Osteocyte (in vitro differentiated cells): Measurements from ENCODE around the gene JPH3. TPM values are rescaled to one million over a fixed set of nuclear protein-coding genes. Genes with fewer than 3 reads are reported as not detected.

Experiments used
- DNase-seq: peaks from one replicate; pipeline ENCODE4 v3.0.0; 2021; ENCODE audit warnings: mixed read lengths; ENCODE audit not compliant: unreplicated experiment; ENCODE audit errors: extremely low spot score
- H3K27ac Mint-ChIP-seq: one replicate; pipeline ENCODE4 v1.8.0; 2021; ENCODE audit warnings: mild to moderate bottlenecking, mixed read lengths; ENCODE audit not compliant: unreplicated experiment
- H3K27me3 Mint-ChIP-seq: one replicate; pipeline ENCODE4 v1.8.0; 2021; ENCODE audit warnings: mixed read lengths; ENCODE audit not compliant: unreplicated experiment
- H3K36me3 Mint-ChIP-seq: one replicate; pipeline ENCODE4 v1.8.0; 2021; ENCODE audit warnings: mixed read lengths; ENCODE audit not compliant: unreplicated experiment
- H3K4me1 Mint-ChIP-seq: one replicate; pipeline ENCODE4 v1.8.0; 2021; ENCODE audit warnings: mixed read lengths; ENCODE audit not compliant: unreplicated experiment
- H3K4me3 Mint-ChIP-seq: one replicate; pipeline ENCODE4 v1.8.0; 2021; ENCODE audit warnings: mild to moderate bottlenecking, moderate library complexity, mixed read lengths; ENCODE audit not compliant: unreplicated experiment
- H3K9me3 Mint-ChIP-seq: one replicate; pipeline ENCODE4 v1.8.0; 2021; ENCODE audit warnings: mixed read lengths; ENCODE audit not compliant: unreplicated experiment
- total RNA-seq: library from RNA; stranded (reverse); gene quantifications from 2 replicates; pipeline ENCODE4 v1.2.1, GENCODE V29; 2021
- TF ChIP-seq, protein P1 (sequence below): fragments of 200-600 bp; sonication (generic); IDR thresholded peaks from 2 replicates; pipeline ENCODE4 v1.5.0; 2021; ENCODE audit warnings: antibody characterized with exemption, mild to moderate bottlenecking, moderate library complexity

The JPH3 gene
- total RNA-seq, 1 donor from 2014 or later: 2.6 TPM

- Mint-ChIP-seq H3K27ac (no peak overlapping the region), H3K9me3 (no peaks in the 10 kb centered on the region), H3K36me3 (no peaks in the 10 kb centered on the region), H3K27me3 (peaks cover 33% of the 10 kb centered on the region), H3K4me3 (no peak overlapping the region), H3K4me1 (no peaks in the 10 kb centered on the region)
- no peak for DNase-seq
- TF ChIP-seq, protein P1, sequence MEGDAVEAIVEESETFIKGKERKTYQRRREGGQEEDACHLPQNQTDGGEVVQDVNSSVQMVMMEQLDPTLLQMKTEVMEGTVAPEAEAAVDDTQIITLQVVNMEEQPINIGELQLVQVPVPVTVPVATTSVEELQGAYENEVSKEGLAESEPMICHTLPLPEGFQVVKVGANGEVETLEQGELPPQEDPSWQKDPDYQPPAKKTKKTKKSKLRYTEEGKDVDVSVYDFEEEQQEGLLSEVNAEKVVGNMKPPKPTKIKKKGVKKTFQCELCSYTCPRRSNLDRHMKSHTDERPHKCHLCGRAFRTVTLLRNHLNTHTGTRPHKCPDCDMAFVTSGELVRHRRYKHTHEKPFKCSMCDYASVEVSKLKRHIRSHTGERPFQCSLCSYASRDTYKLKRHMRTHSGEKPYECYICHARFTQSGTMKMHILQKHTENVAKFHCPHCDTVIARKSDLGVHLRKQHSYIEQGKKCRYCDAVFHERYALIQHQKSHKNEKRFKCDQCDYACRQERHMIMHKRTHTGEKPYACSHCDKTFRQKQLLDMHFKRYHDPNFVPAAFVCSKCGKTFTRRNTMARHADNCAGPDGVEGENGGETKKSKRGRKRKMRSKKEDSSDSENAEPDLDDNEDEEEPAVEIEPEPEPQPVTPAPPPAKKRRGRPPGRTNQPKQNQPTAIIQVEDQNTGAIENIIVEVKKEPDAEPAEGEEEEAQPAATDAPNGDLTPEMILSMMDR: no peak
These were observed 43.5 kb downstream of the JPH3 start for GRCh38 chr16:87645802-87646201.

GRCh38 chr16:87647431-87648185, 45.3 kb downstream of the JPH3 start:
- H3K36me3 Mint-ChIP-seq: no peaks in the 10 kb centered on the region
- H3K27me3 Mint-ChIP-seq: peaks cover 35% of the 10 kb centered on the region
- no peaks in the 10 kb centered on the region for H3K9me3 Mint-ChIP-seq
- no peak overlapping the region for H3K27ac Mint-ChIP-seq
- H3K4me3 Mint-ChIP-seq: no peak overlapping the region
- H3K4me1 Mint-ChIP-seq: no peaks in the 10 kb centered on the region
- TF ChIP-seq, protein P1: no peak
- DNase-seq: no peak

DNA sequence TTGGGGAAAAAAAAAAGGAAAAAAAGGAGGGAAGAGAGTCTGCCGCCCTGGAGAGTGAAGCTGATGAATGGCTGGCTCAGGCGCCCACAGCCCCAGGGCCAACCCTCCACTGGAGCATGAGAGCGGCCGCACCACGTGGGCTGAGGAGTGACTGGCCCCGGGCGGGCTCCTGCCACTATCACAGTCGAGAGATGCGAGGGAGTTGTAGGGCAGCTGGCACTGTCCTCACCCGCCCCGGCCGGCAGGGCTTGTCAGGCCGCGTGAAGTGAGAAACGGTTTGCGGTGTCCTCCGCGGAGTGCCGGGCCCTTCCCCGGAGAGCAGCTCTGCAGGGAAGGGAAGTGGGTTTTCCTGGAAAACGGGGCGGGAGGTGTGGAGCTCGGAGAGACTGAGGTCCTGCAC, 45.9 kb downstream of the JPH3 start:
- Mint-ChIP-seq H3K9me3 (no peaks in the 10 kb centered on the region), H3K4me3 (no peak overlapping the region), H3K27ac (no peak overlapping the region), H3K4me1 (no peaks in the 10 kb centered on the region), H3K27me3 (peaks cover 35% of the 10 kb centered on the region), H3K36me3 (no peaks in the 10 kb centered on the region)
- DNase-seq: no peak
- TF ChIP-seq, protein P1: no peak

DNA sequence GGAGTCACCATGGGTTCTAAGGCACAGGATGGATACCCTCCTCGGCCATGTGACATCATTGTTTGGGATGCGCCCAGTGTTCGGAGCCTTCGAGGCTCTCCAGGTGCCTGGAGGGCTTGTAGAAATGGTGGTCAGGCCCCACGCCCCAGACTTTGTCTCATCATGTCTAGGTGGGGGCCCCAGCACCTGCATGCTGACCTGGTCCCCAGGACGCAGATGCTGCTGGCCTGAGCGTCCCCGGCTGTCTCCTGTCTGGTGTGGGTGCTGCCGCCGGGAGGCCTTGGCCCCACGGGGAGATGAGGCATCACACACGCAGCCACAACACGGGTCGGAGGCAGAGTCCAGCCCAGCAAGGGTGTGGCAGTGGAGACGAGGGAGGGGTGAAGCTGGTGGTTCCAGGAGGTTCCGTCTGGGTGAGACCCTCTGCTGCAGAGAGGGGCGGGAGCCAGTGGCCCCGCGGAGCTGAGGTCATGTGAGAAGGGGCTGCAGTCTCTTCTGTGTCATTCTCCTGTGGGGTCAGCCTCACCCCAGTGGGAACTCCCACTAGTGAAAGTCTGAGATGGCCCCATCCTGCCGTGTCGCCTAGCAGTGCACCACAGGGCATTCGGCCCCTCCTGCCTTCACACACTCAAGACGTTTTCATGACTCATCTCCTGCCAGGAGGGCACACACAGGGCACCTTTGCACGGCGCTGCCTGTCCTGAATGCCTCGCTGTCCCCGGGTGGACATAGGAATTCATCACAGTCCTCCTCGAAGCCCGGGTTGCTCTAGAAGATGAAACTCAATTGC, 46.6 kb downstream of the JPH3 start:
- H3K27ac Mint-ChIP-seq: no peak overlapping the region
- TF ChIP-seq, protein P1: no peak
- DNase-seq: no peak
- H3K4me1 Mint-ChIP-seq: no peaks in the 10 kb centered on the region
- no peak overlapping the region for H3K4me3 Mint-ChIP-seq
- no peaks in the 10 kb centered on the region for H3K36me3 Mint-ChIP-seq
- H3K9me3 Mint-ChIP-seq: no peaks in the 10 kb centered on the region
- peaks cover 30% of the 10 kb centered on the region for H3K27me3 Mint-ChIP-seq

DNA sequence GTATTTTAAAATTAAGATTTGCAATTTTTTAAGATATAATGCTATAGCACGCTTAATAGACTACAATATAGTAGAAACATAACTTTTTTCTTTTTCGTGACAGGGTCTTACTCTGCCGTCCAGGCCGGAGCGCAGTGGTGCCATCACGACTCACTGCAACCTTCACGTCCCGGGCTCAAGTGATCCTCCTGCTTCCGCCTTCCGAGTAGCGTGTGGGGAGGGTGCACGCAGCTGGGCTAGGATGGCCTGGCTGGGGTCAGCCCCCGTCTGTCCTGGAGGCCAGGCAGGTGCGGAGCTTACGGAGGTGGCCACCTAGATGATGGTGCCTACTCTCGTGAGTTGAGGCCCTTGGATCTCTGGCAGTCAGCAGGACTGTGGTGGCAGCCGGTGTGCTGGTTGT, 50.1 kb downstream of the JPH3 start:
- H3K4me1 Mint-ChIP-seq: no peaks in the 10 kb centered on the region
- H3K27ac Mint-ChIP-seq: no peak overlapping the region
- H3K36me3 Mint-ChIP-seq: no peaks in the 10 kb centered on the region
- TF ChIP-seq, protein P1: no peak
- H3K27me3 Mint-ChIP-seq: peaks cover 35% of the 10 kb centered on the region
- DNase-seq: no peak
- H3K9me3 Mint-ChIP-seq: no peaks in the 10 kb centered on the region
- H3K4me3 Mint-ChIP-seq: no peak overlapping the region
